Panc1 (cell line): Measurements from ENCODE around the gene FAM107A. TPM values are rescaled to one million over a fixed set of nuclear protein-coding genes. Genes with fewer than 3 reads are reported as not detected.

Experiments used
- ATAC-seq: fragments of 200-7000 bp; cut with Tn5 transposase; 2 replicates; pipeline ENCODE4 v1.9.1; 2020; ENCODE audit warnings: mild to moderate bottlenecking, moderate library complexity
- BruUV-seq: library from RNA; stranded (reverse); fragments of 400-500 nt; replicated peaks from 2 replicates; lab custom pipeline; 2021; lab: Mats Ljungman, UMichigan
- CTCF ChIA-PET: fragments of 300-600 bp; sonication (Branson Sonifier 250); formaldehyde crosslinking; loops from one replicate; lab custom pipeline; 2022; ENCODE audit warnings: antibody characterized with exemption; lab: Charles Lee
- POLR2A ChIA-PET: fragments of 300-600 bp; sonication (Branson Sonifier 250); formaldehyde crosslinking; loops from one replicate; lab custom pipeline; 2022; ENCODE audit warnings: antibody characterized with exemption; lab: Charles Lee
- DNase-seq: peaks from one replicate; pipeline ENCODE4 v3.0.0-alpha.2; 2010; ENCODE audit warnings: low read depth, low spot score
- H3K27ac ChIP-seq: 2 replicates; pipeline ENCODE4 v1.5.1; 2011; ENCODE audit warnings: mild to moderate bottlenecking, low read length, inconsistent platforms
- H3K27me3 ChIP-seq: fragments of 200-500 bp; sonication (Bioruptor generic); 2 replicates; pipeline ENCODE4 v1.6.0; 2014; ENCODE audit warnings: low read length, inconsistent platforms; ENCODE audit not compliant: control insufficient read depth, insufficient read depth
- H3K36me3 ChIP-seq: fragments of 200-500 bp; sonication (Bioruptor generic); 2 replicates; pipeline ENCODE4 v1.5.1; 2014; ENCODE audit warnings: inconsistent platforms, mild to moderate bottlenecking, low read length, moderate library complexity; ENCODE audit not compliant: control insufficient read depth, insufficient read depth
- H3K4me1 ChIP-seq: 2 replicates; pipeline ENCODE4 v1.5.1; 2011; ENCODE audit warnings: inconsistent platforms, mild to moderate bottlenecking, low read length, moderate library complexity; ENCODE audit not compliant: control insufficient read depth, insufficient read depth
- H3K4me3 ChIP-seq, 2 experiments: 2 replicates each; pipeline ENCODE4 v1.5.1; 2011 to 2012; ENCODE audit warnings: low read depth in 2 of 2, low read length in 2 of 2, mild to moderate bottlenecking in 2 of 2, inconsistent platforms in 1 of 2, moderate library complexity in 1 of 2
- H3K9me3 ChIP-seq: fragments of 200-500 bp; sonication (Bioruptor generic); 2 replicates; pipeline ENCODE4 v1.5.1; 2014; ENCODE audit warnings: low read depth, mild to moderate bottlenecking, inconsistent platforms, low read length, moderate library complexity; ENCODE audit not compliant: control insufficient read depth, insufficient read depth
- CTCF ChIP-seq: fragments of 450-650 bp; IDR thresholded peaks from 2 replicates; pipeline ENCODE4 v1.5.1; 2017; ENCODE audit warnings: mild to moderate bottlenecking
- POLR2AphosphoS5 ChIP-seq: IDR thresholded peaks from 2 replicates; pipeline ENCODE4 v1.6.1; 2012; ENCODE audit warnings: mild to moderate bottlenecking, low read depth, low read length, moderate library complexity
- REST ChIP-seq, 2 experiments: IDR thresholded peaks; 2 replicates each; pipeline ENCODE4 v1.6.1; 2011 to 2012; ENCODE audit warnings: low read depth in 2 of 2, control low read depth in 1 of 2, low read length in 1 of 2, mild to moderate bottlenecking in 1 of 2, moderate library complexity in 1 of 2; ENCODE audit not compliant: insufficient read depth in 1 of 2
- SIN3A ChIP-seq: IDR thresholded peaks from 2 replicates; pipeline ENCODE4 v1.6.1; 2012; ENCODE audit warnings: low read depth, mild to moderate bottlenecking, low read length, moderate library complexity, borderline replicate concordance; ENCODE audit not compliant: insufficient read depth
- TCF7L2 ChIP-seq: IDR thresholded peaks from 2 replicates; pipeline ENCODE4 v1.6.1; 2011; ENCODE audit warnings: mild to moderate bottlenecking, low read depth, low read length, inconsistent platforms
- in situ Hi-C: cut with HindIII; loops from 2 replicates; pipeline ENCODE4 v1.10.0; 2016; ENCODE audit warnings: low sequenced_read_pairs, low pct_unique_long_range_greater_than_20kb
- intact Hi-C: fragments of 100-400 bp; cut with micrococcal nuclease; formaldehyde crosslinking; loops from one replicate; pipeline ENCODE4 v1.10.0; 2022; ENCODE audit not compliant: unreplicated experiment
- total RNA-seq: library from RNA; stranded (reverse); gene quantifications from one replicate; pipeline ENCODE4 v1.2.1, GENCODE V29; 2021; ENCODE audit not compliant: unreplicated experiment

The FAM107A gene
- total RNA-seq, 1 experiment from 2014 or later: 0.08 TPM

- ChIA-PET CTCF (no interaction called here), POLR2A (no interaction called here)
- in situ Hi-C loops: no loop called here
- TF ChIP-seq POLR2AphosphoS5 (no peak), CTCF (no peak), REST (IDR thresholded peaks at IDR 0.05; ENCODE audit: insufficient read depth in 1 of 2, low read depth in 2 of 2, low read length in 1 of 2) (no peak), SIN3A (no peak), TCF7L2 (no peak)
- intact Hi-C loops: no loop called here
- H3K4me3 ChIP-seq: no peak overlapping the region
- no peaks in the 10 kb centered on the region for H3K27me3 ChIP-seq
- DNase-seq: no peak
- no peak for ATAC-seq
- no peaks in the 10 kb centered on the region for H3K36me3 ChIP-seq
- no peak overlapping the region for H3K27ac ChIP-seq
- no peaks in the 10 kb centered on the region; the same call in 1 of the 2 replicates for H3K4me1 ChIP-seq
- no TSS peak for BruUV-seq
- no peaks in the 10 kb centered on the region for H3K9me3 ChIP-seq
Measured at GRCh38 chr3:58539626-58540025, 37.6 kb downstream of the FAM107A start.

GRCh38 chr3:58537412-58538301 is 39.5 kb downstream of the FAM107A start:
- no peaks in the 10 kb centered on the region for H3K36me3 ChIP-seq
- no peak overlapping the region for H3K4me3 ChIP-seq
- TF ChIP-seq CTCF (no peak), POLR2AphosphoS5 (no peak), REST (IDR thresholded peaks at IDR 0.05; ENCODE audit: insufficient read depth in 1 of 2, low read depth in 2 of 2, low read length in 1 of 2) (no peak), SIN3A (no peak), TCF7L2 (no peak)
- no peaks in the 10 kb centered on the region for H3K9me3 ChIP-seq
- in situ Hi-C loops (no loop called here), intact Hi-C loops (no loop called here)
- H3K4me1 ChIP-seq: no peaks in the 10 kb centered on the region; the same call in 1 of the 2 replicates
- no peak for DNase-seq
- CTCF ChIA-PET: no interaction called here
- peak overlapping the region; percentile 51; the same call in 1 of the 2 replicates for H3K27ac ChIP-seq
- ATAC-seq: no peak
- POLR2A ChIA-PET: no interaction called here
- BruUV-seq: no TSS peak
- H3K27me3 ChIP-seq: no peaks in the 10 kb centered on the region
